HCT116 (cell line): ENCODE data around the gene VEPH1. TPM values are rescaled to one million over a fixed set of nuclear protein-coding genes. Genes with fewer than 3 reads are reported as not detected.

Experiments
- ATAC-seq: fragments of 200-7000 bp; cut with Tn5 transposase; 2 replicates; pipeline ENCODE4 v1.9.1; 2020; ENCODE audit warnings: mild to moderate bottlenecking, moderate library complexity
- BruUV-seq: library from RNA; stranded (reverse); fragments of 400-500 nt; replicated peaks from 2 replicates; lab custom pipeline; 2021; lab: Mats Ljungman, UMichigan
- CTCF ChIA-PET: fragments of 300-600 bp; sonication (Branson Sonifier 250); formaldehyde crosslinking; loops from one replicate; lab custom pipeline; 2021; ENCODE audit warnings: antibody characterized with exemption; lab: Charles Lee
- POLR2A ChIA-PET: fragments of 300-600, 350-600 bp; sonication (Branson Sonifier 250); formaldehyde crosslinking; loops from one replicate; lab custom pipeline; 2021; ENCODE audit warnings: antibody characterized with exemption; lab: Charles Lee
- RAD21 ChIA-PET, 2 experiments: fragments of 300-600 bp; sonication (Branson Sonifier 250); formaldehyde crosslinking; loops; one replicate each; lab custom pipeline; 2023; ENCODE audit warnings: low total read pairs in 2 of 2; ENCODE audit not compliant: uncharacterized antibody in 2 of 2, unreplicated experiment in 2 of 2, low non-redundant PET in 1 of 2; lab: Charles Lee
- DNase-seq: peaks from one replicate; pipeline ENCODE4 v3.0.0-alpha.2; 2010; ENCODE audit warnings: low read depth, low spot score
- H2AFZ ChIP-seq: fragments of 200-600 bp; shearing (Covaris generic), sonication (generic); 2 replicates; pipeline ENCODE4 v1.6.1; 2017; ENCODE audit warnings: low read depth, mixed run types, mixed read lengths, antibody characterized with exemption, low read length; ENCODE audit not compliant: poor library complexity, severe bottlenecking
- H3K27ac ChIP-seq: 2 replicates; pipeline ENCODE4 v1.5.1; 2012; ENCODE audit warnings: low read depth, low read length
- H3K27me3 ChIP-seq: fragments of 200-600 bp; sonication (generic); 2 replicates; pipeline ENCODE4 v1.6.1; 2016; ENCODE audit warnings: mixed run types, low read length, mixed read lengths; ENCODE audit not compliant: insufficient read depth
- H3K36me3 ChIP-seq, 2 experiments: fragments of 200-500 bp in 1 of 2; fragments of 200-600 bp in 1 of 2; sonication (Bioruptor generic) in 1 of 2; sonication (generic) in 1 of 2; 2 replicates each; pipeline versions ENCODE4 v1.5.1 to v1.6.1; 2014 to 2016; ENCODE audit warnings: low read length in 2 of 2, inconsistent platforms in 1 of 2, mixed read lengths in 1 of 2, mixed run types in 1 of 2; ENCODE audit not compliant: insufficient read depth in 2 of 2, control insufficient read depth in 1 of 2
- H3K4me1 ChIP-seq, 2 experiments: fragments of 200-600 bp in 1 of 2; sonication (generic) in 1 of 2; 2 replicates each; pipeline versions ENCODE4 v1.5.1 to v1.6.1; 2012 to 2017; ENCODE audit warnings: low read length in 2 of 2, inconsistent platforms in 1 of 2, mild to moderate bottlenecking in 1 of 2, mixed read lengths in 1 of 2, mixed run types in 1 of 2, moderate library complexity in 1 of 2; ENCODE audit not compliant: insufficient read depth in 2 of 2, control insufficient read depth in 1 of 2
- H3K4me2 ChIP-seq: fragments of 200-600 bp; sonication (generic); 2 replicates; pipeline ENCODE4 v1.6.1; 2017; ENCODE audit warnings: mixed run types, low read length, mixed read lengths
- H3K4me3 ChIP-seq, 2 experiments: fragments of 200-600 bp in 1 of 2; sonication (generic) in 1 of 2; replicated peaks in 1 of 2; 2 replicates each; pipeline ENCODE4 v1.5.1; 2011 to 2016; ENCODE audit warnings: low read length in 2 of 2, control low read depth in 1 of 2, low read depth in 1 of 2, mild to moderate bottlenecking in 1 of 2, mixed read lengths in 1 of 2, mixed run types in 1 of 2
- H3K79me2 ChIP-seq: fragments of 200-600 bp; sonication (generic); 2 replicates; pipeline ENCODE4 v1.6.1; 2017; ENCODE audit warnings: mild to moderate bottlenecking, mixed run types, low read length, moderate library complexity, mixed read lengths; ENCODE audit not compliant: insufficient read depth
- H3K9ac ChIP-seq: fragments of 200-600 bp; sonication (generic); 2 replicates; pipeline ENCODE4 v1.6.1; 2016; ENCODE audit warnings: low read length, mixed read lengths
- H3K9me2 ChIP-seq: fragments of 200-600 bp; sonication (generic), shearing (Covaris generic); 2 replicates; pipeline ENCODE4 v1.6.1; 2017; ENCODE audit warnings: mixed run types, mild to moderate bottlenecking, moderate library complexity; ENCODE audit not compliant: insufficient read depth
- H3K9me3 ChIP-seq, 2 experiments: fragments of 200-500 bp in 1 of 2; fragments of 200-600 bp in 1 of 2; sonication (Bioruptor generic) in 1 of 2; sonication (generic) in 1 of 2; 2 replicates each; pipeline ENCODE4 v1.6.1; 2014 to 2017; ENCODE audit warnings: low read length in 2 of 2, mixed read lengths in 2 of 2, inconsistent platforms in 1 of 2, low read depth in 1 of 2, mild to moderate bottlenecking in 1 of 2, mixed run types in 1 of 2, moderate library complexity in 1 of 2; ENCODE audit not compliant: control insufficient read depth in 1 of 2, insufficient read depth in 1 of 2
- H4K20me1 ChIP-seq: fragments of 200-600 bp; sonication (generic), shearing (Covaris generic); 2 replicates; pipeline ENCODE4 v1.6.1; 2017; ENCODE audit warnings: mixed run types, mild to moderate bottlenecking, moderate library complexity; ENCODE audit not compliant: insufficient read depth
- CBX3 ChIP-seq: IDR thresholded peaks from 2 replicates; pipeline ENCODE4 v1.6.1; 2012; ENCODE audit warnings: low read depth
- CEBPB ChIP-seq: IDR thresholded peaks from 2 replicates; pipeline ENCODE4 v1.6.1; 2012; ENCODE audit warnings: low read depth
- FOSL1 ChIP-seq: IDR thresholded peaks from 2 replicates; pipeline ENCODE4 v1.6.1; 2012; ENCODE audit warnings: low read depth
- JUND ChIP-seq: IDR thresholded peaks from 2 replicates; pipeline ENCODE4 v1.6.1; 2012
- SP1 ChIP-seq: IDR thresholded peaks from 2 replicates; pipeline ENCODE4 v1.6.1; 2012; ENCODE audit warnings: low read depth
- TCF7L2 ChIP-seq: IDR thresholded peaks from 2 replicates; pipeline ENCODE4 v1.7.0; 2011; ENCODE audit warnings: borderline replicate concordance, inconsistent platforms; ENCODE audit not compliant: insufficient read depth, insufficient read length; ENCODE audit errors: extremely low read depth
- ZFX ChIP-seq: fragments of 450-650 bp; IDR thresholded peaks from 2 replicates; pipeline ENCODE4 v1.6.1; 2017
- ZNF274 ChIP-seq: fragments of 200-500 bp; sonication (Bioruptor generic); IDR thresholded peaks from 2 replicates; pipeline ENCODE4 v1.6.1; 2014; ENCODE audit warnings: mild to moderate bottlenecking, low read depth, low read length, inconsistent platforms
- intact Hi-C: fragments of 100-400 bp; cut with micrococcal nuclease; formaldehyde crosslinking; loops from 2 replicates; pipeline ENCODE4 v1.10.0; 2022
- total RNA-seq: library from RNA; stranded (reverse); gene quantifications from one replicate; pipeline ENCODE4 v1.2.1, GENCODE V29; 2021; ENCODE audit not compliant: unreplicated experiment
- TF ChIP-seq, protein P1 (sequence below): IDR thresholded peaks from 2 replicates; pipeline ENCODE4 v1.6.1; 2012
- TF ChIP-seq, protein P2 (sequence below): IDR thresholded peaks from 2 replicates; pipeline ENCODE4 v1.6.1; 2012
- TF ChIP-seq, protein P3 (sequence below), 3 experiments: fragments of 200-600 bp in 1 of 3; sonication (generic) in 1 of 3; IDR thresholded peaks in 2 of 3; conservative IDR thresholded peaks in 1 of 3; 2 replicates each; pipeline ENCODE4 v1.5.1; 2012 to 2017; ENCODE audit warnings: low read depth in 2 of 3, low read length in 2 of 3, antibody characterized with exemption in 1 of 3, borderline replicate concordance in 1 of 3, control low read depth in 1 of 3, mild to moderate bottlenecking in 1 of 3, mixed read lengths in 1 of 3, mixed run types in 1 of 3, moderate library complexity in 1 of 3; ENCODE audit not compliant: insufficient read depth in 1 of 3
- TF ChIP-seq, protein P4 (sequence below): IDR thresholded peaks from 2 replicates; pipeline ENCODE4 v1.6.1; 2012; ENCODE audit warnings: low read depth

The VEPH1 gene
- total RNA-seq, 1 experiment from 2014 or later = 4.9 TPM

DNA sequence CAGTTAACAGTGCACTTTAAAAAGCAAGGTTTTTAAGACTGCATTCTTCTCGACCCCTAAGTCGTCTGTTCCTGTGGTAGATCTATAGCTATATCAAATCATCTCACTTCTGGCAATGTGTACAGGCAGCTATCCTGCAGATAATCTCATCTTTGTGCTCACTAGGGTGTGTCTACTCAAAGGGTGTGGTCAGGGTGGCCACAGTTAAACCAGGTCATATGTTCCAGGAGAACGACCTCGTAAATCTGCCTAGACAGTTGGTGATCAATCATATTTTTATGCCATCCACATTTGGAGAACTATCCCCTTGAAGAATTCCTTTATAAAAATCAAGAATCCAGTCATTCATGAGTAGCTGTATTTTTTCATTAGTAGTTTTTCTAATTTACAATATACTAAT lies 3.0 kb downstream of the VEPH1 start:
- H3K4me1 ChIP-seq = peaks cover 5 to 24% of the 10 kb centered on the region in 2 experiments; a peak in 3 of 4 replicates
- H3K27ac ChIP-seq = no peak overlapping the region
- H4K20me1 ChIP-seq = no peaks in the 10 kb centered on the region
- H3K79me2 ChIP-seq = no peaks in the 10 kb centered on the region
- DNase-seq (peak; percentile 26), ATAC-seq (peak; percentile 58)
- H3K9ac ChIP-seq = peak overlapping the region; percentile 55
- BruUV-seq = no TSS peak
- no peaks in the 10 kb centered on the region for H3K9me3 ChIP-seq
- peak overlapping the region; percentile 89 for H3K4me2 ChIP-seq
- peak overlapping the region; percentile 98 for H2AFZ ChIP-seq
- TF ChIP-seq CBX3 (peak; percentile 25; the same call in 1 of the 2 replicates), JUND (peak; percentile 37; the same call in 1 of the 2 replicates), ZFX (no peak), ZNF274 (no peak), FOSL1 (no peak), SP1 (peak; percentile 44; the same call in 1 of the 2 replicates)
- TF ChIP-seq, protein P1, sequence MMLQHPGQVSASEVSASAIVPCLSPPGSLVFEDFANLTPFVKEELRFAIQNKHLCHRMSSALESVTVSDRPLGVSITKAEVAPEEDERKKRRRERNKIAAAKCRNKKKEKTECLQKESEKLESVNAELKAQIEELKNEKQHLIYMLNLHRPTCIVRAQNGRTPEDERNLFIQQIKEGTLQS = no peak
- POLR2A ChIA-PET = no interaction called here
- H3K9me2 ChIP-seq = no peaks in the 10 kb centered on the region
- H3K4me3 ChIP-seq = peak overlapping the region; percentile 46 to 56
- H3K27me3 ChIP-seq = no peaks in the 10 kb centered on the region
- intact Hi-C loops = no loop called here
- H3K36me3 ChIP-seq = no peaks in the 10 kb centered on the region
- CTCF ChIA-PET = interaction anchor here (1.1 to 1.3 kb wide), 3 partner anchors 33 to 329 kb away, joined by 3 to 4 read pairs (median 3); no protein-coding TSS in a partner anchor
- RAD21 ChIA-PET = interaction anchor here in 1 of 2 experiments (1.3 kb wide), 1 partner anchor 296 kb away, joined by 3 read pairs; no protein-coding TSS in a partner anchor

DNA sequence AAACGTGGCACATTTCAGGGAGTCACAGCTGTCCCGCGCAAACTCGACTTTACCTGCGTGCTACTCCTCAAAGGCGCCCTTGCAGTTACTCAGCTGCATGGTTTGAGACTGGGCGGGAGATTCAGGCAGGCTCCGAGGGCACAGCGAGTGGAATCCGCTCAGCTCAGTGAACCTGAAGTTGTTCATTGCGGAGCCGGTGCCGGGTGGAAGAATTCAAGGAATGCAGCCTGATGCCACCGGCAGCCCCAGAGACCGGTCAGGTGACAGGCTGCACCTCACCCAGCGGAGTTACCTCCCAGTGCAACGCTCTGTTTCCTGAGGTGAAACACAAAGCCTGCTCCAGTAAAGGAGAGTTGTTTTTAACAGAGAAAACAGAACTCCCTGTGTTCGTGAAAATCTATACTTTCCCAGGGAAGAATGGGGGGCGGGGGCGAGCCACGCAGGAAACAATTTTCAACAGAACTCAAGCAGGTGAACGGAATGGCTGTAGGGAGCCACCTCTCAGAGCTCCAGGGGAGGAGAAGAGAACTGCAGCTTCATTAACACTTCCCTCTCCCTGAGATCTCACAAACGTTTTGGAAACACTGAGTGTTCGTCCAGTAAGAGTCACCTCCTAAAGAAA lies 3.8 kb downstream of the VEPH1 start:
- Histone ChIP-seq H3K27ac (peak overlapping the region; percentile 37; the same call in 1 of the 2 replicates), H3K36me3 (no peaks in the 10 kb centered on the region), H2AFZ (peak overlapping the region; percentile 98), H3K4me3 (peak overlapping the region; percentile 46 to 56), H3K9ac (peak overlapping the region; percentile 55), H3K27me3 (no peaks in the 10 kb centered on the region), H3K9me2 (no peaks in the 10 kb centered on the region), H3K4me1 (peaks cover 5 to 24% of the 10 kb centered on the region in 2 experiments; a peak in 3 of 4 replicates), H3K9me3 (no peaks in the 10 kb centered on the region), H4K20me1 (no peaks in the 10 kb centered on the region), H3K4me2 (peak overlapping the region; percentile 89), H3K79me2 (no peaks in the 10 kb centered on the region)
- CTCF ChIA-PET = interaction anchor here (1.1 to 1.4 kb wide), 4 partner anchors 34 to 328 kb away, joined by 3 to 7 read pairs (median 4); no protein-coding TSS in a partner anchor
- ATAC-seq = peak; percentile 93
- peak; percentile 48 for DNase-seq
- POLR2A ChIA-PET = interaction anchor here (0.7 kb wide), 1 partner anchor 127 kb away, joined by 3 read pairs; no protein-coding TSS in a partner anchor
- intact Hi-C loops = no loop called here
- no TSS peak for BruUV-seq
- RAD21 ChIA-PET = interaction anchor here (0.9 to 1.3 kb wide), 2 partner anchors 73 to 295 kb away, joined by 3 read pairs; no protein-coding TSS in a partner anchor
- peak; percentile 38 for TF ChIP-seq TCF7L2
- TF ChIP-seq CEBPB = no peak; the same call in 1 of the 2 replicates
- TF ChIP-seq SP1 = 0 out of 2 replicates have a peak, but pooled peaks have one; percentile 17
- TF ChIP-seq, protein P2, sequence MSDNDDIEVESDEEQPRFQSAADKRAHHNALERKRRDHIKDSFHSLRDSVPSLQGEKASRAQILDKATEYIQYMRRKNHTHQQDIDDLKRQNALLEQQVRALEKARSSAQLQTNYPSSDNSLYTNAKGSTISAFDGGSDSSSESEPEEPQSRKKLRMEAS = peak; percentile 85
- TF ChIP-seq, protein P3, sequence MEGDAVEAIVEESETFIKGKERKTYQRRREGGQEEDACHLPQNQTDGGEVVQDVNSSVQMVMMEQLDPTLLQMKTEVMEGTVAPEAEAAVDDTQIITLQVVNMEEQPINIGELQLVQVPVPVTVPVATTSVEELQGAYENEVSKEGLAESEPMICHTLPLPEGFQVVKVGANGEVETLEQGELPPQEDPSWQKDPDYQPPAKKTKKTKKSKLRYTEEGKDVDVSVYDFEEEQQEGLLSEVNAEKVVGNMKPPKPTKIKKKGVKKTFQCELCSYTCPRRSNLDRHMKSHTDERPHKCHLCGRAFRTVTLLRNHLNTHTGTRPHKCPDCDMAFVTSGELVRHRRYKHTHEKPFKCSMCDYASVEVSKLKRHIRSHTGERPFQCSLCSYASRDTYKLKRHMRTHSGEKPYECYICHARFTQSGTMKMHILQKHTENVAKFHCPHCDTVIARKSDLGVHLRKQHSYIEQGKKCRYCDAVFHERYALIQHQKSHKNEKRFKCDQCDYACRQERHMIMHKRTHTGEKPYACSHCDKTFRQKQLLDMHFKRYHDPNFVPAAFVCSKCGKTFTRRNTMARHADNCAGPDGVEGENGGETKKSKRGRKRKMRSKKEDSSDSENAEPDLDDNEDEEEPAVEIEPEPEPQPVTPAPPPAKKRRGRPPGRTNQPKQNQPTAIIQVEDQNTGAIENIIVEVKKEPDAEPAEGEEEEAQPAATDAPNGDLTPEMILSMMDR (IDR thresholded peaks at IDR 0.05 in 2 of 3, conservative IDR thresholded peaks at IDR 0.05 in 1 of 3; ENCODE audit: borderline replicate concordance in 1 of 3, insufficient read depth in 1 of 3, low read depth in 2 of 3, low read length in 2 of 3) = peak in 2 of 3 experiments; percentile 18; a peak in 2 of 6 replicates
- TF ChIP-seq, protein P4, sequence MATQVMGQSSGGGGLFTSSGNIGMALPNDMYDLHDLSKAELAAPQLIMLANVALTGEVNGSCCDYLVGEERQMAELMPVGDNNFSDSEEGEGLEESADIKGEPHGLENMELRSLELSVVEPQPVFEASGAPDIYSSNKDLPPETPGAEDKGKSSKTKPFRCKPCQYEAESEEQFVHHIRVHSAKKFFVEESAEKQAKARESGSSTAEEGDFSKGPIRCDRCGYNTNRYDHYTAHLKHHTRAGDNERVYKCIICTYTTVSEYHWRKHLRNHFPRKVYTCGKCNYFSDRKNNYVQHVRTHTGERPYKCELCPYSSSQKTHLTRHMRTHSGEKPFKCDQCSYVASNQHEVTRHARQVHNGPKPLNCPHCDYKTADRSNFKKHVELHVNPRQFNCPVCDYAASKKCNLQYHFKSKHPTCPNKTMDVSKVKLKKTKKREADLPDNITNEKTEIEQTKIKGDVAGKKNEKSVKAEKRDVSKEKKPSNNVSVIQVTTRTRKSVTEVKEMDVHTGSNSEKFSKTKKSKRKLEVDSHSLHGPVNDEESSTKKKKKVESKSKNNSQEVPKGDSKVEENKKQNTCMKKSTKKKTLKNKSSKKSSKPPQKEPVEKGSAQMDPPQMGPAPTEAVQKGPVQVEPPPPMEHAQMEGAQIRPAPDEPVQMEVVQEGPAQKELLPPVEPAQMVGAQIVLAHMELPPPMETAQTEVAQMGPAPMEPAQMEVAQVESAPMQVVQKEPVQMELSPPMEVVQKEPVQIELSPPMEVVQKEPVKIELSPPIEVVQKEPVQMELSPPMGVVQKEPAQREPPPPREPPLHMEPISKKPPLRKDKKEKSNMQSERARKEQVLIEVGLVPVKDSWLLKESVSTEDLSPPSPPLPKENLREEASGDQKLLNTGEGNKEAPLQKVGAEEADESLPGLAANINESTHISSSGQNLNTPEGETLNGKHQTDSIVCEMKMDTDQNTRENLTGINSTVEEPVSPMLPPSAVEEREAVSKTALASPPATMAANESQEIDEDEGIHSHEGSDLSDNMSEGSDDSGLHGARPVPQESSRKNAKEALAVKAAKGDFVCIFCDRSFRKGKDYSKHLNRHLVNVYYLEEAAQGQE = no peak
